ENCODE results near the gene OR52E6.

OR52E6 gene

GRCh38 chr11:5841797-5842196, at the start of gene OR52E6:
TSS of gene OR52E6 (minus strand) at chr11:5841897. CDS start at chr11:5841897, 0 bp downstream.
- no peak for DNase-seq

- DNase-seq: peak; percentile 34 to 37
Observed at GRCh38 chr11:5891216-5891800, 49.6 kb upstream of the OR52E6 start.

- no peak for DNase-seq
Observed at GRCh38 chr11:5887661-5888060, 46.0 kb upstream of the OR52E6 start.

- no peak for DNase-seq
Observed at GRCh38 chr11:5887172-5887571, 45.5 kb upstream of the OR52E6 start.

GRCh38 chr11:5881756-5882155, 40.1 kb upstream of the OR52E6 start:
- DNase-seq: no peak

- no peak for DNase-seq
Observed at GRCh38 chr11:5880329-5880728, 38.6 kb upstream of the OR52E6 start, which contains the start of gene OR52E4. TSS of gene OR52E4 (plus strand) at chr11:5880629. CDS start at chr11:5884293, 3,664 bp downstream.

GRCh38 chr11:5878564-5878963, 36.9 kb upstream of the OR52E6 start:
- DNase-seq: no peak

GRCh38 chr11:5865826-5866225, 24.1 kb upstream of the OR52E6 start:
- no peak for DNase-seq

GRCh38 chr11:5857590-5857989, 15.9 kb upstream of the OR52E6 start, which contains the start of gene OR52E8:
TSS of gene OR52E8 (minus strand) at chr11:5857690. CDS start at chr11:5857690, 0 bp downstream.
- no peak for DNase-seq

GRCh38 chr11:5851002-5851401, 9.3 kb upstream of the OR52E6 start:
- DNase-seq: no peak

- no peak for DNase-seq
Observed at GRCh38 chr11:5847711-5848110, 6.0 kb upstream of the OR52E6 start.

GRCh38 chr11:5846701-5847100, 5.0 kb upstream of the OR52E6 start:
- DNase-seq: no peak

- no peak for DNase-seq
Observed at GRCh38 chr11:5837695-5838094, 4.0 kb downstream of the OR52E6 start.

GRCh38 chr11:5833446-5833845, 8.3 kb downstream of the OR52E6 start:
- no peak for DNase-seq

GRCh38 chr11:5831196-5831829, 10.4 kb downstream of the OR52E6 start:
- DNase-seq: no peak

- no peak for DNase-seq
Observed at GRCh38 chr11:5818245-5818886, 23.3 kb downstream of the OR52E6 start.

- peak; percentile 79 to 87 for DNase-seq
Observed at GRCh38 chr11:5815534-5815933, 26.2 kb downstream of the OR52E6 start.

- DNase-seq: no peak
Observed at GRCh38 chr11:5809905-5810795, 31.5 kb downstream of the OR52E6 start.

GRCh38 chr11:5809122-5809519, 32.6 kb downstream of the OR52E6 start:
- DNase-seq: peak in 1 of 2 experiments; percentile 28

- DNase-seq: peak; percentile 75 to 83
Observed at GRCh38 chr11:5808500-5809121, 33.1 kb downstream of the OR52E6 start, which contains the start of gene OR52N2. TSS of gene OR52N2 (plus strand) at chr11:5808924. CDS start at chr11:5820336, 11,412 bp downstream.

- DNase-seq: no peak
Observed at GRCh38 chr11:5807580-5807979, 34.1 kb downstream of the OR52E6 start.

GRCh38 chr11:5803982-5804381, 37.7 kb downstream of the OR52E6 start:
- DNase-seq: no peak
